Hepatocyte (in vitro differentiated cells): Measurements from ENCODE around the gene MCAM.

ENCODE experiments used
- EZH2 ChIP-seq: fragments of 200-600 bp; sonication (generic); IDR thresholded peaks from 2 replicates; pipeline ENCODE4 v1.6.1; 2016; ENCODE audit warnings: antibody characterized with exemption, mild to moderate bottlenecking, borderline replicate concordance
- EZH2phosphoT487 ChIP-seq: fragments of 200-600 bp; sonication (generic); IDR thresholded peaks from one replicate; pipeline ENCODE4 v1.6.1; 2018; ENCODE audit warnings: antibody characterized with exemption, mild to moderate bottlenecking, low read depth, moderate library complexity; ENCODE audit not compliant: unreplicated experiment, severe bottlenecking
- TF ChIP-seq, protein P1 (sequence below): fragments of 200-600 bp; sonication (generic); IDR thresholded peaks from 2 replicates; pipeline ENCODE4 v1.5.1; 2016; ENCODE audit warnings: antibody characterized with exemption, mild to moderate bottlenecking; ENCODE audit not compliant: poor library complexity

DNA sequence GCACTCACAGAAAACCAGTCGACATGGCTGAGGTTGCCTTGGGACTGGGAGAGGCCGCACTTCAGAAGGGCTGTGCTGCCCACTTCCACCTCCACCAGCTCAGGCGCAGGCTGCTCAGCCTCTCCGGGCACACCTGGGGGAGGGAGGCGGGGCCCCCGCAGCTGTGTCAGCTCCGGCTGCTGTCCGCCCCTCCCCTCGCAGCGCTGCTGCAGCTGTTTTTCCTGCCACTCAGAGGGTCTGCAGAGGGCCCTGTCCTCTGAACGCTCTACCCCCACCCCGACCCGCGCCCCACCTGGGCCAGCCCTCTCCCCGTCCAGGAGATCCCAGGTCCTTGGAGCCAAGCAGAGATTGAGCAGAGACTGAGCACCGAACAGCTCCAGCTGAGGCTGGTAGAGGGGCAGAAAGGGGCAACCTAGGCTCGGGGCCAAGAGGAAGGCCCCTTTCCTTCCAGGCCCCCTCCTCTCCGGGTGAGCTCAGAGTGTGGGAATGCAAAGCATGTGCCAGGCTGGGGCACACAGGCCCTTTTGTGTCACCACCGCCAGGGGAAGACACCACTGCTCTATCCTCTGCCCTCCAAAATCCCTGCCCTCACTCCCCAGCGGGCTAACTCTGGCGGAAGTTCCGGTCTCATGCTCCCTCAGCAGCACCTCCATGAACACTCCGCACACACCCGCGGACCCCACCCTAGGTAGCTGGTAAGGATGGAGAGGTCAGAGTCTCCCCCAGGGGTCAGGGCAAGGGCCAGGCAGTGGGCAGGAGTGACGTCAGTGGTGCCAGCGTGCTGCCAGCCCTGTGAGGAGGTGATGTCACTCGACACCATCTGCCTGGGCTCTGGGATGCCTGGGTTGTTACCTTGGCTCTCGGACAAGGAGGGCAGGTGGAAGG, 1.6 kb downstream of the MCAM start:
- TF ChIP-seq, protein P1, sequence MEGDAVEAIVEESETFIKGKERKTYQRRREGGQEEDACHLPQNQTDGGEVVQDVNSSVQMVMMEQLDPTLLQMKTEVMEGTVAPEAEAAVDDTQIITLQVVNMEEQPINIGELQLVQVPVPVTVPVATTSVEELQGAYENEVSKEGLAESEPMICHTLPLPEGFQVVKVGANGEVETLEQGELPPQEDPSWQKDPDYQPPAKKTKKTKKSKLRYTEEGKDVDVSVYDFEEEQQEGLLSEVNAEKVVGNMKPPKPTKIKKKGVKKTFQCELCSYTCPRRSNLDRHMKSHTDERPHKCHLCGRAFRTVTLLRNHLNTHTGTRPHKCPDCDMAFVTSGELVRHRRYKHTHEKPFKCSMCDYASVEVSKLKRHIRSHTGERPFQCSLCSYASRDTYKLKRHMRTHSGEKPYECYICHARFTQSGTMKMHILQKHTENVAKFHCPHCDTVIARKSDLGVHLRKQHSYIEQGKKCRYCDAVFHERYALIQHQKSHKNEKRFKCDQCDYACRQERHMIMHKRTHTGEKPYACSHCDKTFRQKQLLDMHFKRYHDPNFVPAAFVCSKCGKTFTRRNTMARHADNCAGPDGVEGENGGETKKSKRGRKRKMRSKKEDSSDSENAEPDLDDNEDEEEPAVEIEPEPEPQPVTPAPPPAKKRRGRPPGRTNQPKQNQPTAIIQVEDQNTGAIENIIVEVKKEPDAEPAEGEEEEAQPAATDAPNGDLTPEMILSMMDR: peak; percentile 3
- TF ChIP-seq EZH2phosphoT487 (no peak), EZH2 (no peak)
